SU-DHL-6 (cell line): ENCODE measurements around the gene CFAP74.

ENCODE experiments used
- EZH2phosphoT487 ChIP-seq: fragments of 200-600 bp; sonication (generic), shearing (Covaris generic); conservative IDR thresholded peaks from 2 replicates; pipeline ENCODE4 v1.6.1; 2018; ENCODE audit warnings: mild to moderate bottlenecking, antibody characterized with exemption, low read length, moderate library complexity, mixed read lengths
- TF ChIP-seq, protein P1 (sequence below): fragments of 200-600 bp; sonication (generic); IDR thresholded peaks from one replicate; pipeline ENCODE4 v1.5.1; 2017; ENCODE audit warnings: antibody characterized with exemption, mild to moderate bottlenecking, low read length, moderate library complexity; ENCODE audit not compliant: insufficient read depth, poor library complexity, severe bottlenecking

GRCh38 chr1:1990222-1990621 lies 13.4 kb downstream of the CFAP74 start:
- TF ChIP-seq, protein P1, sequence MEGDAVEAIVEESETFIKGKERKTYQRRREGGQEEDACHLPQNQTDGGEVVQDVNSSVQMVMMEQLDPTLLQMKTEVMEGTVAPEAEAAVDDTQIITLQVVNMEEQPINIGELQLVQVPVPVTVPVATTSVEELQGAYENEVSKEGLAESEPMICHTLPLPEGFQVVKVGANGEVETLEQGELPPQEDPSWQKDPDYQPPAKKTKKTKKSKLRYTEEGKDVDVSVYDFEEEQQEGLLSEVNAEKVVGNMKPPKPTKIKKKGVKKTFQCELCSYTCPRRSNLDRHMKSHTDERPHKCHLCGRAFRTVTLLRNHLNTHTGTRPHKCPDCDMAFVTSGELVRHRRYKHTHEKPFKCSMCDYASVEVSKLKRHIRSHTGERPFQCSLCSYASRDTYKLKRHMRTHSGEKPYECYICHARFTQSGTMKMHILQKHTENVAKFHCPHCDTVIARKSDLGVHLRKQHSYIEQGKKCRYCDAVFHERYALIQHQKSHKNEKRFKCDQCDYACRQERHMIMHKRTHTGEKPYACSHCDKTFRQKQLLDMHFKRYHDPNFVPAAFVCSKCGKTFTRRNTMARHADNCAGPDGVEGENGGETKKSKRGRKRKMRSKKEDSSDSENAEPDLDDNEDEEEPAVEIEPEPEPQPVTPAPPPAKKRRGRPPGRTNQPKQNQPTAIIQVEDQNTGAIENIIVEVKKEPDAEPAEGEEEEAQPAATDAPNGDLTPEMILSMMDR = no peak
- no peak for TF ChIP-seq EZH2phosphoT487
